ENCODE results near the gene WNT3. TPM values are rescaled to one million over a fixed set of nuclear protein-coding genes. Genes with fewer than 3 reads are reported as not detected.

The WNT3 gene
- total RNA-seq, 1 donor from 2014 or later, result 1.3 TPM

DNA sequence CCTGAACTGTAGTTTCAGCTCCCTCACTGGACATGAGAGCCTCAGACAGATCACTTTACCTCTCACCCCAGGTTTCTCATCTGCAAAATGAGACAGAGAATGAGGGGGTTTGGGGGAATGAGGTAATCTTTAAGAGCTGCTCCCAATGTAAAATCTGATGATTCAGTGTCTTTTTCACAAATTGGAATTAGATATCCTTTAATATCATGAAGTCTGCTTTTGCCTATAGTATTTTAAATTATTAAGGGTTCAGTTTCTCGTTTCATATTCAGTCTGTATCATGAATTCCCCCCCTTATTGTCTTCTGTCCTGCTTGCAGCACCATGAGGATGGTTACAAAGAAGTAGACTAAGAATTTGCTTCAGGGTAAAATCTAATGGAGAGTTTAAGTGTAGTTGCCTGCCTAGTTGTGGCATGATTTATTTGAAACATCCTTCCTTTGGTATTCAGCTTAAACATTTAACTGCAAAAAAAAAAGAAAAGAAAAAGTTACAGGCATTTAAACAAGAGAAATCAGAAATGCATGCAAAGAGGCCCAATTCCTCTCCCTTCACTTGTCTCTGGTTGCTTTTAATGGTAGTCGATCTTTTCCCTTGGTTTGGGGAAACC, 77.3 kb downstream of the WNT3 start:
- ATAC-seq (ENCODE audit: low read depth), result no peak
- TF ChIP-seq, protein P1, sequence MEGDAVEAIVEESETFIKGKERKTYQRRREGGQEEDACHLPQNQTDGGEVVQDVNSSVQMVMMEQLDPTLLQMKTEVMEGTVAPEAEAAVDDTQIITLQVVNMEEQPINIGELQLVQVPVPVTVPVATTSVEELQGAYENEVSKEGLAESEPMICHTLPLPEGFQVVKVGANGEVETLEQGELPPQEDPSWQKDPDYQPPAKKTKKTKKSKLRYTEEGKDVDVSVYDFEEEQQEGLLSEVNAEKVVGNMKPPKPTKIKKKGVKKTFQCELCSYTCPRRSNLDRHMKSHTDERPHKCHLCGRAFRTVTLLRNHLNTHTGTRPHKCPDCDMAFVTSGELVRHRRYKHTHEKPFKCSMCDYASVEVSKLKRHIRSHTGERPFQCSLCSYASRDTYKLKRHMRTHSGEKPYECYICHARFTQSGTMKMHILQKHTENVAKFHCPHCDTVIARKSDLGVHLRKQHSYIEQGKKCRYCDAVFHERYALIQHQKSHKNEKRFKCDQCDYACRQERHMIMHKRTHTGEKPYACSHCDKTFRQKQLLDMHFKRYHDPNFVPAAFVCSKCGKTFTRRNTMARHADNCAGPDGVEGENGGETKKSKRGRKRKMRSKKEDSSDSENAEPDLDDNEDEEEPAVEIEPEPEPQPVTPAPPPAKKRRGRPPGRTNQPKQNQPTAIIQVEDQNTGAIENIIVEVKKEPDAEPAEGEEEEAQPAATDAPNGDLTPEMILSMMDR (IDR thresholded peaks at IDR 0.05), result no peak
- POLR2A ChIA-PET, result no interaction called here
- Mint-ChIP-seq H3K4me3 (no peak overlapping the region), H3K4me1 (peaks cover 46% of the 10 kb centered on the region), H3K9me3 (no peaks in the 10 kb centered on the region), H3K36me3 (ENCODE audit: low read depth) (peaks cover 31% of the 10 kb centered on the region), H3K27ac (no peak overlapping the region), H3K27me3 (no peaks in the 10 kb centered on the region)
- intact Hi-C loops (cut with micrococcal nuclease), result no loop called here
- CTCF ChIA-PET, result no interaction called here
- DNase-seq, result no peak

DNA sequence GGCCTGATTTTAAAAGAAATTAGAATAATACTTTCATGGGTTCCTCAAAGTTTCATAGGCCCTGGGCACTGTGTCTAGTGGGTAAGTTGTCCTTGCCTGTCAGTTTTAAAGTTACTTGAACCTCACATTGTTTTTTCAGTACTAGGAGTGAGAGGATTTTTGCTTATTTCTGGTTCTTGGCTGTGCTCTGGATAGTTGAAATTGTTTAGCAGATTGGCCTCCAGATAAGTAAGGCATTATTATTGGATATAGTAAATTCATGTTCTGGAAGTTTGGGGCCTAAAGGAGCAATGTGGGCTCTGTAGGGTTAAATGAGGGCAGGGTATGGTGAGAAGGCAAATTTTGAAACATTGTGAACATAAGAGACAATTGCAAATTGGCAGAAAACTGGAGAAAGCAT, 78.5 kb downstream of the WNT3 start:
- POLR2A ChIA-PET, result interaction anchor here (0.8 kb wide), 1 partner anchor 21 kb away, joined by 7 read pairs; no protein-coding TSS in a partner anchor
- intact Hi-C loops (cut with micrococcal nuclease), result no loop called here
- no peak for ATAC-seq (ENCODE audit: low read depth)

DNA sequence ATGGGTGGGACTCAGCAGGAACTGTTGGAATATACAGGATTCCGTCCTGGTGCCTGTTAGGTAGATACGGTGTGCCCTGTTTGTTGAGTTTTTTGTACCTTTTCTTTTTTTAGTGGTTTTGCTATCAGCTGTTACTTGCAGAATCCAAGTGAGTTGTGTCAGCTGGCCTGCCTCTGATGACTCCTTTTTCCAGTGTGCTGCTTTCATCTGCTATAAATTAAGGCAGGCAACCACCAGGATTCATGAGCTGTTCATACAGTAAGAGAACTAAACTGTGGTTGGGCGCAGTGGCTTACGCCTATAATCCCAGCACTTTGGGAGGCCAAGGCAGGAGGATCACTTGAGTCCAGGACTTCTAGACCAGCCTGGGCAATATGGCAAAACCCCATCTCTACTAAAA, 79.9 kb downstream of the WNT3 start:
- Mint-ChIP-seq H3K27me3 (no peaks in the 10 kb centered on the region), H3K36me3 (ENCODE audit: low read depth) (peaks cover 38% of the 10 kb centered on the region), H3K4me3 (no peak overlapping the region), H3K27ac (no peak overlapping the region), H3K4me1 (peaks cover 52% of the 10 kb centered on the region), H3K9me3 (no peaks in the 10 kb centered on the region)
- ChIA-PET CTCF (no interaction called here), POLR2A (interaction anchor here (0.6 to 1.7 kb wide), 3 partner anchors 10 to 1380 kb away, joined by 3 to 7 read pairs (median 5); no protein-coding TSS in a partner anchor)
- DNase-seq, result no peak
- TF ChIP-seq, protein P1 (IDR thresholded peaks at IDR 0.05), result no peak
- intact Hi-C loops (cut with micrococcal nuclease), result no loop called here
- ATAC-seq (ENCODE audit: low read depth), result no peak

More for the DNA sequence above, 78.5 kb downstream of the WNT3 start:
- CTCF ChIA-PET, result no interaction called here
- Mint-ChIP-seq H3K36me3 (ENCODE audit: low read depth) (peaks cover 34% of the 10 kb centered on the region), H3K27me3 (no peaks in the 10 kb centered on the region), H3K4me1 (peaks cover 45% of the 10 kb centered on the region), H3K9me3 (no peaks in the 10 kb centered on the region), H3K4me3 (no peak overlapping the region), H3K27ac (no peak overlapping the region)
- no peak for DNase-seq
- TF ChIP-seq, protein P1 (IDR thresholded peaks at IDR 0.05), result no peak

DNA sequence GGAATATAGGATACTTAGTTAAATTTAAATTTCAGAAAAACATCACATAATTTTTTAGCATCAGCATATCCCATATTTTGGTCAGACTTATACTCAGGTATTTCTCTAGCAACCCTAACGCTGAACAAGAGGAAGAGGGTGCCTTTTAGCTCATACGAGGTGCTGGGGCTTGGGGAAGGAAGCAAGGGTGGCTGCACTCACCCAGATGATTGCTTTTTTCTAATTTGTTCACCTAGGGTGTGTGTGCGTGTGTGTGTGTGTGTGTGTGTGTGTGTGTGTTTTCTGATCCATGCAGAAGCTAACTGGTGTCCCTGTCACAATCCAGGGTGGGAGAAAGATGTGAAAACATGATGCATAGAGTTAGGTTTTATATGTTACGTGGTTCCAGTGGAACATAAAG, 81.2 kb downstream of the WNT3 start:
- intact Hi-C loops (cut with micrococcal nuclease), result no loop called here
- H3K27me3 Mint-ChIP-seq, result no peaks in the 10 kb centered on the region
- peak; percentile 68 for ATAC-seq (ENCODE audit: low read depth)
- no peak for DNase-seq
- H3K36me3 Mint-ChIP-seq (ENCODE audit: low read depth), result peaks cover 40% of the 10 kb centered on the region
- no peaks in the 10 kb centered on the region for H3K9me3 Mint-ChIP-seq
- peak overlapping the region; percentile 47 for H3K27ac Mint-ChIP-seq
- H3K4me3 Mint-ChIP-seq, result peak overlapping the region; percentile 25
- CTCF ChIA-PET, result interaction anchor here (1.1 kb wide), 1 partner anchor 17 kb away, joined by 3 read pairs; no protein-coding TSS in a partner anchor
- POLR2A ChIA-PET, result interaction anchor here (1.1 to 1.9 kb wide), 3 partner anchors 8 to 33 kb away, joined by 3 to 5 read pairs (median 5); no protein-coding TSS in a partner anchor
- TF ChIP-seq, protein P1 (IDR thresholded peaks at IDR 0.05), result no peak
- peaks cover 46% of the 10 kb centered on the region for H3K4me1 Mint-ChIP-seq

DNA sequence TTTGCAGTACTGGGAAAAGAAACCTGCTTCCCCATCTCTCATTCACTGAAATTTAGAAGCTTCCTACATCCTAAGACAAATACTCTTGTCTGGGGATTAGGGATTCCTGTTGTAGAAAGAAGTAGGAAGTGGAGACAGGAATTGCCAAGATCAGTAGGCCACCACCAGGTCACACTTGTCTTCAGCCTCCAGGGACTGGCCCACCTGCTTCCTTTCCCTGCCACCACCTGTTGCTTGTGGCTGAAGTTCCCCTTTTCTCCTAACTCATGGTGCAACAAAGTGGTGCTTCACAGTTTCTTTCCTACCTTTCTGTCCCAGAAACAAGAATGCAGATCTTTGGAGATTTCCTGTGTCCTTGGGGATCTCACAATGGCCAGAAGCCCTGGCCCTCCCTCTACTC, 82.4 kb downstream of the WNT3 start:
- POLR2A ChIA-PET, result interaction anchor here (0.5 to 1.9 kb wide), 3 partner anchors 9 to 957 kb away, joined by 3 to 5 read pairs (median 3); no protein-coding TSS in a partner anchor
- Mint-ChIP-seq H3K27me3 (no peaks in the 10 kb centered on the region), H3K9me3 (no peaks in the 10 kb centered on the region), H3K4me1 (peaks cover 52% of the 10 kb centered on the region), H3K27ac (peak overlapping the region; percentile 75), H3K36me3 (ENCODE audit: low read depth) (peaks cover 37% of the 10 kb centered on the region), H3K4me3 (peak overlapping the region; percentile 48)
- CTCF ChIA-PET, result interaction anchor here (1.1 kb wide), 1 partner anchor 18 kb away, joined by 3 read pairs; no protein-coding TSS in a partner anchor
- DNase-seq (no peak), ATAC-seq (ENCODE audit: low read depth) (peak; percentile 75)
- TF ChIP-seq, protein P1 (IDR thresholded peaks at IDR 0.05), result no peak
- intact Hi-C loops (cut with micrococcal nuclease), result no loop called here
